Measurements from ENCODE around the gene PTK7.

Gene PTK7

GRCh38 chr6:43207286-43207685 lies 131.2 kb downstream of the PTK7 start:
- Mint-ChIP-seq H3K9me3 (no peaks in the 10 kb centered on the region), H3K4me1 (peaks cover 0 to 6% of the 10 kb centered on the region in 2 donors), H3K36me3 (peaks cover 37 to 47% of the 10 kb centered on the region in 2 donors), H3K4me3 (no peak overlapping the region), H3K27ac (peak overlapping the region; percentile 22), H3K27me3 (no peaks in the 10 kb centered on the region)
- DNase-seq, result no peak
- no peak for ATAC-seq (replicated peaks)

Measured in stimulated activated naive B cell treated with anti-CD40 and anti-IgM and Interleukin-4, amounts not matched to agents 10 μg/mL and 1 μg/mL and 100 μg/mL, for 72 hours (primary cell).